ENCODE results near the gene WBP1L. TPM values are rescaled to one million over a fixed set of nuclear protein-coding genes. Genes with fewer than 3 reads are reported as not detected.

The WBP1L gene
- total and polyA plus RNA-seq, 2 of the 13 experiments (the other 11 are each of a cell fraction or from before 2014, with no cell fraction given), result 8.3 to 12.3 TPM

- TF ChIP-seq, protein P1, sequence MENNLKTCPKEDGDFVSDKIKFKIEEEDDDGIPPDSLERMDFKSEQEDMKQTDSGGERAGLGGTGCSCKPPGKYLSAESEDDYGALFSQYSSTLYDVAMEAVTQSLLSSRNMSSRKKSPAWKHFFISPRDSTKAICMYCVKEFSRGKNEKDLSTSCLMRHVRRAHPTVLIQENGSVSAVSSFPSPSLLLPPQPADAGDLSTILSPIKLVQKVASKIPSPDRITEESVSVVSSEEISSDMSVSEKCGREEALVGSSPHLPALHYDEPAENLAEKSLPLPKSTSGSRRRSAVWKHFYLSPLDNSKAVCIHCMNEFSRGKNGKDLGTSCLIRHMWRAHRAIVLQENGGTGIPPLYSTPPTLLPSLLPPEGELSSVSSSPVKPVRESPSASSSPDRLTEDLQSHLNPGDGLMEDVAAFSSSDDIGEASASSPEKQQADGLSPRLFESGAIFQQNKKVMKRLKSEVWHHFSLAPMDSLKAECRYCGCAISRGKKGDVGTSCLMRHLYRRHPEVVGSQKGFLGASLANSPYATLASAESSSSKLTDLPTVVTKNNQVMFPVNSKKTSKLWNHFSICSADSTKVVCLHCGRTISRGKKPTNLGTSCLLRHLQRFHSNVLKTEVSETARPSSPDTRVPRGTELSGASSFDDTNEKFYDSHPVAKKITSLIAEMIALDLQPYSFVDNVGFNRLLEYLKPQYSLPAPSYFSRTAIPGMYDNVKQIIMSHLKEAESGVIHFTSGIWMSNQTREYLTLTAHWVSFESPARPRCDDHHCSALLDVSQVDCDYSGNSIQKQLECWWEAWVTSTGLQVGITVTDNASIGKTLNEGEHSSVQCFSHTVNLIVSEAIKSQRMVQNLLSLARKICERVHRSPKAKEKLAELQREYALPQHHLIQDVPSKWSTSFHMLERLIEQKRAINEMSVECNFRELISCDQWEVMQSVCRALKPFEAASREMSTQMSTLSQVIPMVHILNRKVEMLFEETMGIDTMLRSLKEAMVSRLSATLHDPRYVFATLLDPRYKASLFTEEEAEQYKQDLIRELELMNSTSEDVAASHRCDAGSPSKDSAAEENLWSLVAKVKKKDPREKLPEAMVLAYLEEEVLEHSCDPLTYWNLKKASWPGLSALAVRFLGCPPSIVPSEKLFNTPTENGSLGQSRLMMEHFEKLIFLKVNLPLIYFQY (CRISPR knock-in tag; IDR thresholded peaks at IDR 0.05; ENCODE audit: borderline replicate concordance), result no peak
- TF ChIP-seq RNF2 (conservative IDR thresholded peaks at IDR 0.05; ENCODE audit: low read depth) (no peak), RARA (CRISPR knock-in tag; IDR thresholded peaks at IDR 0.05) (peak; percentile 93), PHF8 (CRISPR knock-in tag; IDR thresholded peaks at IDR 0.05) (no peak), REXO4 (CRISPR knock-in tag; IDR thresholded peaks at IDR 0.05; ENCODE audit: borderline replicate concordance) (no peak), SATB2 (CRISPR knock-in tag; IDR thresholded peaks at IDR 0.05) (no peak), ZNF468 (CRISPR knock-in tag; IDR thresholded peaks at IDR 0.05) (no peak), SNAI1 (CRISPR knock-in tag; IDR thresholded peaks at IDR 0.05; ENCODE audit: borderline replicate concordance) (no peak), PHF21A (CRISPR knock-in tag; IDR thresholded peaks at IDR 0.05) (peak; percentile 88), BRCA1 (CRISPR knock-in tag; IDR thresholded peaks at IDR 0.05) (no peak), ZNF792 (CRISPR knock-in tag; IDR thresholded peaks at IDR 0.05) (peak; percentile 65; the same call in 1 of the 2 replicates), MED1 (CRISPR knock-in tag; IDR thresholded peaks at IDR 0.05) (peak; percentile 94), TBX3 (IDR thresholded peaks at IDR 0.05; ENCODE audit: borderline replicate concordance) (peak; percentile 74; the same call in 1 of the 2 replicates), ZNF451 (CRISPR knock-in tag; IDR thresholded peaks at IDR 0.05) (no peak), ZNF703 (CRISPR knock-in tag; IDR thresholded peaks at IDR 0.05; ENCODE audit: borderline replicate concordance) (no peak; the same call in 1 of the 2 replicates), ETV6 (CRISPR knock-in tag; conservative IDR thresholded peaks at IDR 0.05) (no peak), ZBTB38 (CRISPR knock-in tag; IDR thresholded peaks at IDR 0.05) (peak; percentile 74)
- TF ChIP-seq, protein P2, sequence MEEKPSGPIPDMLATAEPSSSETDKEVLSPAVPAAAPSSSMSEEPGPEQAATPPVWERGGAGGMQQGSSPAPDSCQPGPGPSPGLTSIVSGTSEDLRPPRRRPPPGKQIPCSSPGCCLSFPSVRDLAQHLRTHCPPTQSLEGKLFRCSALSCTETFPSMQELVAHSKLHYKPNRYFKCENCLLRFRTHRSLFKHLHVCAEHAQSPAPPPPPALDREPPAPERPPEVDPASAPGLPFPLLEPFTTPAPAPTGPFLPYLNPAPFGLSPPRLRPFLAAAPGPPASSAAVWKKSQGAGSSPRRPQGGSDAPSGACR (CRISPR knock-in tag; IDR thresholded peaks at IDR 0.05), result peak; percentile 93
- TF ChIP-seq, protein P3, sequence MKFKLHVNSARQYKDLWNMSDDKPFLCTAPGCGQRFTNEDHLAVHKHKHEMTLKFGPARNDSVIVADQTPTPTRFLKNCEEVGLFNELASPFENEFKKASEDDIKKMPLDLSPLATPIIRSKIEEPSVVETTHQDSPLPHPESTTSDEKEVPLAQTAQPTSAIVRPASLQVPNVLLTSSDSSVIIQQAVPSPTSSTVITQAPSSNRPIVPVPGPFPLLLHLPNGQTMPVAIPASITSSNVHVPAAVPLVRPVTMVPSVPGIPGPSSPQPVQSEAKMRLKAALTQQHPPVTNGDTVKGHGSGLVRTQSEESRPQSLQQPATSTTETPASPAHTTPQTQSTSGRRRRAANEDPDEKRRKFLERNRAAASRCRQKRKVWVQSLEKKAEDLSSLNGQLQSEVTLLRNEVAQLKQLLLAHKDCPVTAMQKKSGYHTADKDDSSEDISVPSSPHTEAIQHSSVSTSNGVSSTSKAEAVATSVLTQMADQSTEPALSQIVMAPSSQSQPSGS (CRISPR knock-in tag; IDR thresholded peaks at IDR 0.05), result peak; percentile 87; the same call in 1 of the 2 replicates
- TF ChIP-seq, protein P4, sequence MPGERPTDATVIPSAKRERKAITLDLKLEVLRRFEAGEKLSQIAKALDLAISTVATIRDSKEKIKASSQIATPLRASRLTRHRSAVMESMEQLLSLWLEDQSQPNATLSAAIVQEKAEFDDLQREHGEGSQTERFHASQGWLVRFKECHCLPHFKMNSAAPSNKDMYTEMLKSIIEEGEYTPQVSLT (CRISPR knock-in tag; IDR thresholded peaks at IDR 0.05; ENCODE audit: borderline replicate concordance, low read depth), result no peak
- TF ChIP-seq, protein P5, sequence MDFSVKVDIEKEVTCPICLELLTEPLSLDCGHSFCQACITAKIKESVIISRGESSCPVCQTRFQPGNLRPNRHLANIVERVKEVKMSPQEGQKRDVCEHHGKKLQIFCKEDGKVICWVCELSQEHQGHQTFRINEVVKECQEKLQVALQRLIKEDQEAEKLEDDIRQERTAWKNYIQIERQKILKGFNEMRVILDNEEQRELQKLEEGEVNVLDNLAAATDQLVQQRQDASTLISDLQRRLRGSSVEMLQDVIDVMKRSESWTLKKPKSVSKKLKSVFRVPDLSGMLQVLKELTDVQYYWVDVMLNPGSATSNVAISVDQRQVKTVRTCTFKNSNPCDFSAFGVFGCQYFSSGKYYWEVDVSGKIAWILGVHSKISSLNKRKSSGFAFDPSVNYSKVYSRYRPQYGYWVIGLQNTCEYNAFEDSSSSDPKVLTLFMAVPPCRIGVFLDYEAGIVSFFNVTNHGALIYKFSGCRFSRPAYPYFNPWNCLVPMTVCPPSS (IDR thresholded peaks at IDR 0.05), result no peak
- TF ChIP-seq, protein P6, sequence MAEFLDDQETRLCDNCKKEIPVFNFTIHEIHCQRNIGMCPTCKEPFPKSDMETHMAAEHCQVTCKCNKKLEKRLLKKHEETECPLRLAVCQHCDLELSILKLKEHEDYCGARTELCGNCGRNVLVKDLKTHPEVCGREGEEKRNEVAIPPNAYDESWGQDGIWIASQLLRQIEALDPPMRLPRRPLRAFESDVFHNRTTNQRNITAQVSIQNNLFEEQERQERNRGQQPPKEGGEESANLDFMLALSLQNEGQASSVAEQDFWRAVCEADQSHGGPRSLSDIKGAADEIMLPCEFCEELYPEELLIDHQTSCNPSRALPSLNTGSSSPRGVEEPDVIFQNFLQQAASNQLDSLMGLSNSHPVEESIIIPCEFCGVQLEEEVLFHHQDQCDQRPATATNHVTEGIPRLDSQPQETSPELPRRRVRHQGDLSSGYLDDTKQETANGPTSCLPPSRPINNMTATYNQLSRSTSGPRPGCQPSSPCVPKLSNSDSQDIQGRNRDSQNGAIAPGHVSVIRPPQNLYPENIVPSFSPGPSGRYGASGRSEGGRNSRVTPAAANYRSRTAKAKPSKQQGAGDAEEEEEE (CRISPR knock-in tag; IDR thresholded peaks at IDR 0.05; ENCODE audit: borderline replicate concordance), result no peak
Measured at GRCh38 chr10:102850025-102850518, 106.3 kb downstream of the WBP1L start (continued).
